ENCODE results near the gene TRIM46.

GRCh38 chr1:155131856-155132255 is 41.8 kb upstream of the TRIM46 start:
- TF ChIP-seq, protein P1, sequence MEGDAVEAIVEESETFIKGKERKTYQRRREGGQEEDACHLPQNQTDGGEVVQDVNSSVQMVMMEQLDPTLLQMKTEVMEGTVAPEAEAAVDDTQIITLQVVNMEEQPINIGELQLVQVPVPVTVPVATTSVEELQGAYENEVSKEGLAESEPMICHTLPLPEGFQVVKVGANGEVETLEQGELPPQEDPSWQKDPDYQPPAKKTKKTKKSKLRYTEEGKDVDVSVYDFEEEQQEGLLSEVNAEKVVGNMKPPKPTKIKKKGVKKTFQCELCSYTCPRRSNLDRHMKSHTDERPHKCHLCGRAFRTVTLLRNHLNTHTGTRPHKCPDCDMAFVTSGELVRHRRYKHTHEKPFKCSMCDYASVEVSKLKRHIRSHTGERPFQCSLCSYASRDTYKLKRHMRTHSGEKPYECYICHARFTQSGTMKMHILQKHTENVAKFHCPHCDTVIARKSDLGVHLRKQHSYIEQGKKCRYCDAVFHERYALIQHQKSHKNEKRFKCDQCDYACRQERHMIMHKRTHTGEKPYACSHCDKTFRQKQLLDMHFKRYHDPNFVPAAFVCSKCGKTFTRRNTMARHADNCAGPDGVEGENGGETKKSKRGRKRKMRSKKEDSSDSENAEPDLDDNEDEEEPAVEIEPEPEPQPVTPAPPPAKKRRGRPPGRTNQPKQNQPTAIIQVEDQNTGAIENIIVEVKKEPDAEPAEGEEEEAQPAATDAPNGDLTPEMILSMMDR (IDR thresholded peaks at IDR 0.05): no peak
- TF ChIP-seq POLR2A (IDR thresholded peaks at IDR 0.05) (no peak), POLR2AphosphoS5 (IDR thresholded peaks at IDR 0.05) (no peak)

Data from prostate gland (tissue), 2 donors.